Lower leg skin (tissue), 4 donors: ENCODE results near the gene PXDN. TPM values are rescaled to one million over a fixed set of nuclear protein-coding genes. Genes with fewer than 3 reads are reported as not detected.
"Not testable (repeated sequence)": the region's sequence is repeated elsewhere in the genome, so short reads cannot be mapped to it uniquely, and the experiment has no call there.

Experiments used
- DNase-seq, 2 donors: peaks; one replicate each; pipeline ENCODE4 v3.0.0-alpha.2; 2019; ENCODE audit warnings: low spot score in 2 of 2
- H3K4me3 ChIP-seq: fragments of 200-600 bp; sonication (generic); 2 replicates; pipeline ENCODE4 v1.5.1; 2017; ENCODE audit warnings: mild to moderate bottlenecking, low read depth; ENCODE audit not compliant: poor library complexity, severe bottlenecking
- POLR2A ChIP-seq, 2 donors: fragments of 450-650 bp; IDR thresholded peaks; one replicate each; pipeline ENCODE4 v1.6.1; 2016 to 2017; ENCODE audit warnings: antibody characterized with exemption in 2 of 2, mild to moderate bottlenecking in 1 of 2, moderate library complexity in 1 of 2
- WGBS, 2 donors: methylation state at CpG; one replicate each; pipeline ENCODE4 v1.1.5; 2018; 5-methylcytosine and 5-hydroxymethylcytosine counted together
- intact Hi-C: fragments of 100-400 bp; cut with DNase I; formaldehyde crosslinking; loops from one replicate; pipeline ENCODE4 v1.15.0; 2023; ENCODE audit warnings: low total_unique reads
- total RNA-seq, 4 donors: library from RNA; depleted of rRNA; stranded (reverse); fragments of >200 nt; gene quantifications; one replicate each; pipeline ENCODE4 v1.1.0, GENCODE V29; 2016
- TF ChIP-seq, protein P1 (sequence below), 3 donors: fragments of 450-650 bp; IDR thresholded peaks; one replicate each; pipeline ENCODE4 v1.5.1; 2016; ENCODE audit warnings: antibody characterized with exemption in 3 of 3, mild to moderate bottlenecking in 3 of 3, moderate library complexity in 2 of 3

PXDN gene
- total RNA-seq, 4 donors from 2014 or later, result 4.7 to 13.7 (median 7.0) TPM

GRCh38 chr2:1623906-1624445 lies 120.3 kb downstream of the PXDN start:
- WGBS, 2 donors, result 91 to 92% methylated on average over 16 of the region's 16 CpGs
- H3K4me3 ChIP-seq, result no peak overlapping the region
- DNase-seq, result peak in 1 of 2 donors; percentile 59
- TF ChIP-seq POLR2A (IDR thresholded peaks at IDR 0.05), result no peak
- TF ChIP-seq, protein P1, sequence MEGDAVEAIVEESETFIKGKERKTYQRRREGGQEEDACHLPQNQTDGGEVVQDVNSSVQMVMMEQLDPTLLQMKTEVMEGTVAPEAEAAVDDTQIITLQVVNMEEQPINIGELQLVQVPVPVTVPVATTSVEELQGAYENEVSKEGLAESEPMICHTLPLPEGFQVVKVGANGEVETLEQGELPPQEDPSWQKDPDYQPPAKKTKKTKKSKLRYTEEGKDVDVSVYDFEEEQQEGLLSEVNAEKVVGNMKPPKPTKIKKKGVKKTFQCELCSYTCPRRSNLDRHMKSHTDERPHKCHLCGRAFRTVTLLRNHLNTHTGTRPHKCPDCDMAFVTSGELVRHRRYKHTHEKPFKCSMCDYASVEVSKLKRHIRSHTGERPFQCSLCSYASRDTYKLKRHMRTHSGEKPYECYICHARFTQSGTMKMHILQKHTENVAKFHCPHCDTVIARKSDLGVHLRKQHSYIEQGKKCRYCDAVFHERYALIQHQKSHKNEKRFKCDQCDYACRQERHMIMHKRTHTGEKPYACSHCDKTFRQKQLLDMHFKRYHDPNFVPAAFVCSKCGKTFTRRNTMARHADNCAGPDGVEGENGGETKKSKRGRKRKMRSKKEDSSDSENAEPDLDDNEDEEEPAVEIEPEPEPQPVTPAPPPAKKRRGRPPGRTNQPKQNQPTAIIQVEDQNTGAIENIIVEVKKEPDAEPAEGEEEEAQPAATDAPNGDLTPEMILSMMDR (IDR thresholded peaks at IDR 0.05), result no peak
- intact Hi-C loops, result no loop called here

GRCh38 chr2:1622521-1623200 lies 121.7 kb downstream of the PXDN start:
- peak in 1 of 2 donors; percentile 74 for DNase-seq
- 87 to 94% methylated on average over 11 of the region's 11 CpGs for WGBS, 2 donors
- TF ChIP-seq POLR2A (IDR thresholded peaks at IDR 0.05), result no peak
- TF ChIP-seq, protein P1 (IDR thresholded peaks at IDR 0.05), result no peak
- intact Hi-C loops, result no loop called here
- H3K4me3 ChIP-seq, result no peak overlapping the region

GRCh38 chr2:1621976-1622375 lies 122.3 kb downstream of the PXDN start:
- DNase-seq, intact Hi-C loops, H3K4me3 ChIP-seq: not testable (repeated sequence)
- WGBS, 2 donors, result 63 to 69% methylated on average over 1 to 3 of the region's 3 CpGs

DNA sequence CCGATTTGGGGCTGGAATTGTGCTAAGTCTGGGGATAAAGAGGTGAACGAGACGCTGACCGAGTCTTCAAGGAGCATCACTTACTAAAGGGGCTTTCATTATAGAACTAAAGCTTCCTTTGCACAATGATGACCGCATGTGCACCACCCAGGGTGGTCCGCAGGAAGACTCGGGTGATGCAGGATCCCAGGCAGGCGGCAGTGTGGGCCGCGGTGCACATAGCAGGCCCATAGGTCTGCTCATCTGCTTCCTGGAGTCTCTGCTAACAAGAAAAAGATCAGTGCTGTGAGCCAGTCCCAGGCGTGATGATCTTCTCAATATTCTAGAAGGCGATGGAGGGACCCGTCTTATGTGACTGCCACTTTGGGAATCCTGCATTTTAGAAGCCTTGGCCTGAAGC lies 122.8 kb downstream of the PXDN start:
- no peak overlapping the region for H3K4me3 ChIP-seq
- no peak for TF ChIP-seq POLR2A (IDR thresholded peaks at IDR 0.05)
- TF ChIP-seq, protein P1 (IDR thresholded peaks at IDR 0.05), result no peak
- WGBS, 2 donors, result 95 to 96% methylated on average over 13 of the region's 13 CpGs
- intact Hi-C loops, result no loop called here
- DNase-seq, result peak in 1 of 2 donors; percentile 69

DNA sequence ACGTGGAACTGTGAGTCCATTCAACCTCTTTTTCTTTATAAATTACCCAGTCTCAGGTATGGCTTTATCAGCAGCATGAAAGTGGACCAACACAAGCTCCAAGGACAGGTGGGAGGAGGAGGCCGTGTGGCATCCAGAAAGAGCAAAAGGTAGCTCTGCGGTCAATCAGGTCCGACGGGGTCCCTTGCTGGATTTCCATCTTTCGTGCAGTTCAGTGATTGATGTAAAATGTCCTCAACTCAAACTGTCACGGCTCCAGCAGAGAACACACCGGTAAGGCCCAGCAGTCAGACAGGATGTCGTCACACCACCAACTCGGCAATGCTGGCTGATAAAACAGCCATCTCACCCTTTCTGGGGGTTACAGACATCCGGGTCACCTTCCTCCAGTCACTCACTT lies 123.3 kb downstream of the PXDN start:
- WGBS, 2 donors, result 89 to 90% methylated on average over 11 of the region's 11 CpGs
- H3K4me3 ChIP-seq, result no peak overlapping the region
- intact Hi-C loops, result no loop called here
- DNase-seq, result peak in 1 of 2 donors; percentile 80
- TF ChIP-seq POLR2A (IDR thresholded peaks at IDR 0.05), result no peak
- TF ChIP-seq, protein P1 (IDR thresholded peaks at IDR 0.05), result no peak

GRCh38 chr2:1620081-1620480 lies 124.2 kb downstream of the PXDN start:
- DNase-seq, result peak in 1 of 2 donors; percentile 77
- intact Hi-C loops, result no loop called here
- TF ChIP-seq, protein P1 (IDR thresholded peaks at IDR 0.05), result no peak
- TF ChIP-seq POLR2A (IDR thresholded peaks at IDR 0.05), result no peak
- WGBS, 2 donors, result 84 to 88% methylated on average over 11 of the region's 11 CpGs
- no peak overlapping the region for H3K4me3 ChIP-seq
